Adrenal gland (tissue), 19 donors: ENCODE measurements around the gene METTL5. TPM values are rescaled to one million over a fixed set of nuclear protein-coding genes. Genes with fewer than 3 reads are reported as not detected.
"Not testable (repeated sequence)": the region's sequence is repeated elsewhere in the genome, so short reads cannot be mapped to it uniquely, and the experiment has no call there.

Experiments
- DNase-seq, 7 donors: peaks; one replicate each; pipeline ENCODE4 v3.0.0-alpha.2; 2019 to 2020
- H3K27ac ChIP-seq, 5 donors: fragments of 200-600 bp; sonication (generic) in 4 of 5; 1 replicate in 3 of 5; 2 replicates in 2 of 5; pipeline versions ENCODE4 v1.5.1 to v1.8.0; 2016 to 2020; ENCODE audit warnings: mild to moderate bottlenecking in 1 of 5
- H3K27me3 ChIP-seq: fragments of 200-600 bp; 2 replicates; pipeline ENCODE4 v1.8.0; 2021
- H3K36me3 ChIP-seq, 2 donors: fragments of 200-600 bp; replicated peaks in 1 of 2; 1 replicate in 1 of 2; 2 replicates in 1 of 2; pipeline versions ENCODE4 v1.5.1 to v1.8.0; 2018 to 2022
- H3K4me1 ChIP-seq, 2 donors: fragments of 200-600 bp; replicated peaks in 1 of 2; 1 replicate in 1 of 2; 2 replicates in 1 of 2; pipeline versions ENCODE4 v1.5.1 to v1.8.0; 2018 to 2021
- H3K4me3 ChIP-seq, 4 donors: fragments of 200-600 bp; sonication (generic) in 3 of 4; one replicate each; pipeline ENCODE4 v1.5.1; 2016 to 2018
- H3K9me3 ChIP-seq, 3 donors: fragments of 200-600 bp; sonication (generic) in 1 of 3; replicated peaks in 1 of 3; 1 replicate in 2 of 3; 2 replicates in 1 of 3; pipeline versions ENCODE4 v1.5.1 to v1.8.0; 2016 to 2021
- CTCF ChIP-seq, 6 experiments: fragments of 450-650 bp in 4 of 6; fragments of 200-600 bp in 2 of 6; sonication (generic) in 1 of 6; IDR thresholded peaks; 1 replicate in 5 of 6; 2 replicates in 1 of 6; pipeline versions ENCODE4 v1.5.1 to v1.8.0; 2016 to 2021; ENCODE audit warnings: antibody characterized with exemption in 6 of 6, mild to moderate bottlenecking in 2 of 6, moderate library complexity in 1 of 6
- POLR2A ChIP-seq, 2 donors: fragments of 450-650 bp; IDR thresholded peaks; one replicate each; pipeline ENCODE4 v1.6.1; 2017; ENCODE audit warnings: antibody characterized with exemption in 2 of 2, mild to moderate bottlenecking in 2 of 2, moderate library complexity in 1 of 2
- WGBS, 4 donors: extraction: QIAGEN DNeasy Blood & Tissue Kit in 2 of 4; methylation state at CpG; one replicate each; pipeline versions ENCODE4 v1.1.5 to v1.1.7; 2013 to 2017; 5-methylcytosine and 5-hydroxymethylcytosine counted together
- intact Hi-C, 2 donors: fragments of 100-400 bp; cut with DNase I; formaldehyde crosslinking; loops; one replicate each; pipeline versions ENCODE4 v1.14.1 to v1.15.0; 2022 to 2023
- long read RNA-seq, 10 donors: library from polyadenylated mRNA in 3 of 10; unstranded in 2 of 10; stranded (forward) in 1 of 10; transcript quantifications; one replicate each; pipeline ENCODE4 v2.0.0 and lab custom pipeline, GENCODE V29; 2021 to 2026
- polyA plus RNA-seq, 3 donors: library from polyadenylated mRNA; stranded (reverse); fragments of 200-250 nt in 2 of 3; fragments of 350-450 nt in 1 of 3; fragmentation: Illumina TruSeq in 1 of 3; extraction: RNeasy Lipid Tissue Mini Kit (QIAGEN cat#74804) in 1 of 3; gene quantifications; one replicate each; pipeline ENCODE4 v1.2.3, GENCODE V29; 2013 to 2014
- total RNA-seq, 9 donors: library from RNA; depleted of rRNA in 4 of 9; stranded (reverse); fragments of >200 nt in 4 of 9; fragments of 120-200 nt in 1 of 9; fragmentation: NEBNext Ultra II Directional in 1 of 9; extraction: Animal tissue kit (Norgen Biotek cat#: 25700) in 1 of 9; gene quantifications; one replicate each; pipeline versions ENCODE4 v1.1.0 to v1.2.4, GENCODE V29; 2013 to 2023
- donor health status: healthy with polysubstance abuse.
- donor health status: Bipolar disorder and iron deficiency.
- donor health status: DM: yes; HTN: yes; CAD: no.
- donor health status: DM: no; HTN: no; CAD: no.
- donor health status: DM: no; HTN: no; CAD: no.
- donor health status: DM: yes; HTN: yes; CAD: no.

Gene METTL5
- total RNA-seq (10 to 100 TPM; 18.2 to 60.5 (median 43.9) TPM), polyA plus RNA-seq (10 to 100 TPM; 52.8 to 89.1 (median 63.9) TPM)
- long read RNA-seq, donor 1, transcript METTL5-206 (8 exons, 880 nt) = major isoform, 22 of 274 reads
- long read RNA-seq, donor 1, transcript METTL5-201 (7 exons, 1,010 nt) = minor isoform, 20 of 274 reads
- long read RNA-seq, donor 1, transcript METTL5-203 (8 exons, 800 nt) = minor isoform, 15 of 274 reads
- long read RNA-seq, donor 1, partial matches to known transcripts = 217 of 274 reads
- long read RNA-seq, donor 1, other reads (novel, unspliced or antisense) = 0 of 274 reads
- long read RNA-seq, donor 2, transcript METTL5-206 (8 exons, 880 nt) = major isoform, 15 of 27 reads
- long read RNA-seq, donor 2, transcript METTL5-203 (8 exons, 800 nt) = minor isoform, 9 of 27 reads
- long read RNA-seq, donor 2, partial matches to known transcripts = 0 of 27 reads
- long read RNA-seq, donor 2, other reads (novel, unspliced or antisense) = 0 of 27 reads
- long read RNA-seq, donor 3, transcript METTL5-206 (8 exons, 880 nt) = major isoform, 17 of 30 reads
- long read RNA-seq, donor 3, transcript METTL5-203 (8 exons, 800 nt) = minor isoform, 9 of 30 reads
- long read RNA-seq, donor 3, partial matches to known transcripts = 0 of 30 reads
- long read RNA-seq, donor 3, other reads (novel, unspliced or antisense) = 0 of 30 reads
- long read RNA-seq, donor 4, transcript METTL5-201 (7 exons, 1,010 nt) = minor isoform, 5 of 56 reads
- long read RNA-seq, donor 4, transcript METTL5-203 (8 exons, 800 nt) = minor isoform, 13 of 56 reads
- long read RNA-seq, donor 4, transcript METTL5-206 (8 exons, 880 nt) = major isoform, 26 of 56 reads
- long read RNA-seq, donor 4, partial matches to known transcripts = 4 of 56 reads
- long read RNA-seq, donor 4, other reads (novel, unspliced or antisense) = 5 of 56 reads
- long read RNA-seq, donor 5, transcript METTL5-201 (7 exons, 1,010 nt) = minor isoform, 8 of 62 reads
- long read RNA-seq, donor 5, transcript METTL5-206 (8 exons, 880 nt) = major isoform, 22 of 62 reads
- long read RNA-seq, donor 5, transcript METTL5-203 (8 exons, 800 nt) = minor isoform, 17 of 62 reads
- long read RNA-seq, donor 5, partial matches to known transcripts = 4 of 62 reads
- long read RNA-seq, donor 5, other reads (novel, unspliced or antisense) = 10 of 62 reads
- long read RNA-seq, donor 6, transcript METTL5-206 (8 exons, 880 nt) = minor isoform, 13 of 34 reads
- long read RNA-seq, donor 6, transcript METTL5-203 (8 exons, 800 nt) = major isoform, 15 of 34 reads
- long read RNA-seq, donor 6, partial matches to known transcripts = 1 of 34 reads
- long read RNA-seq, donor 6, other reads (novel, unspliced or antisense) = 1 of 34 reads
- long read RNA-seq, donor 7, transcript METTL5-206 (8 exons, 880 nt) = minor isoform, 5 of 17 reads
- long read RNA-seq, donor 7, transcript METTL5-203 (8 exons, 800 nt) = major isoform, 8 of 17 reads
- long read RNA-seq, donor 7, partial matches to known transcripts = 0 of 17 reads
- long read RNA-seq, donor 7, other reads (novel, unspliced or antisense) = 0 of 17 reads
- long read RNA-seq, donor 8, transcript METTL5-203 (8 exons, 800 nt) = minor isoform, 12 of 46 reads
- long read RNA-seq, donor 8, transcript METTL5-206 (8 exons, 880 nt) = major isoform, 18 of 46 reads
- long read RNA-seq, donor 8, transcript METTL5-201 (7 exons, 1,010 nt) = minor isoform, 14 of 46 reads
- long read RNA-seq, donor 8, partial matches to known transcripts = 0 of 46 reads
- long read RNA-seq, donor 8, other reads (novel, unspliced or antisense) = 0 of 46 reads
- long read RNA-seq, donor 9, transcript METTL5-203 (8 exons, 800 nt) = minor isoform, 7 of 24 reads
- long read RNA-seq, donor 9, transcript METTL5-206 (8 exons, 880 nt) = major isoform, 14 of 24 reads
- long read RNA-seq, donor 9, partial matches to known transcripts = 0 of 24 reads
- long read RNA-seq, donor 9, other reads (novel, unspliced or antisense) = 0 of 24 reads
- long read RNA-seq, donor 10, transcript METTL5-206 (8 exons, 880 nt) = major isoform, 9 of 19 reads
- long read RNA-seq, donor 10, transcript METTL5-201 (7 exons, 1,010 nt) = minor isoform, 5 of 19 reads
- long read RNA-seq, donor 10, partial matches to known transcripts = 0 of 19 reads
- long read RNA-seq, donor 10, other reads (novel, unspliced or antisense) = 0 of 19 reads

- Histone ChIP-seq H3K36me3 (no peaks in the 10 kb centered on the region), H3K9me3 (no peaks in the 10 kb centered on the region), H3K27me3 (no peaks in the 10 kb centered on the region), H3K4me3 (peak within 1 kb of the TSS; percentile 6 to 74 (median 60)), H3K4me1 (peaks cover 14 to 47% of the 10 kb centered on the region in 2 donors), H3K27ac (peak within 1 kb of the TSS in 4 of 5 donors; percentile 27 to 79 (median 51))
- intact Hi-C loops = loop anchor here (5.0 to 10.0 kb wide), 3 partner anchors 60 to 103 kb away; no protein-coding TSS in a partner anchor
- DNase-seq = peak; percentile 78 to 88 (median 84)
- 2 to 8% (median 4%) methylated on average over 18 to 61 of the region's 61 CpGs for WGBS, 4 donors
- peak; percentile 61 to 98 (median 86) for TF ChIP-seq CTCF (IDR thresholded peaks at IDR 0.05)
- peak; percentile 50 to 66 for TF ChIP-seq POLR2A (IDR thresholded peaks at IDR 0.05)
Measured at GRCh38 chr2:169824373-169825333, at the start of gene METTL5. Gene METTL5, minus strand, starts transcription at chr2:169824905. Its CDS starts 308 bp downstream, at chr2:169824597.

- no peak overlapping the region for H3K27ac ChIP-seq
- H3K9me3 ChIP-seq = no peaks in the 10 kb centered on the region
- DNase-seq = no peak
- H3K4me3 ChIP-seq = no peak overlapping the region
- H3K27me3 ChIP-seq = no peaks in the 10 kb centered on the region
- 94 to 98% (median 96%) methylated on average over 1 of the region's 1 CpG for WGBS, 4 donors
- TF ChIP-seq CTCF (IDR thresholded peaks at IDR 0.05) (no peak), POLR2A (IDR thresholded peaks at IDR 0.05) (no peak)
- intact Hi-C loops = no loop called here
- peaks cover 0 to 11% of the 10 kb centered on the region in 2 donors for H3K4me1 ChIP-seq
- no peaks in the 10 kb centered on the region for H3K36me3 ChIP-seq
Measured at GRCh38 chr2:169871994-169872393, 47.3 kb upstream of the METTL5 start.

GRCh38 chr2:169871369-169871768 is 46.7 kb upstream of the METTL5 start:
- H3K27ac ChIP-seq, H3K9me3 ChIP-seq, intact Hi-C loops, H3K36me3 ChIP-seq, H3K4me3 ChIP-seq, H3K27me3 ChIP-seq, DNase-seq: not testable (repeated sequence)
- H3K4me1 ChIP-seq = peaks cover 0 to 11% of the 10 kb centered on the region in 2 donors
- 86 to 95% (median 90%) methylated on average over 9 of the region's 9 CpGs for WGBS, 4 donors
